GM18508 (cell line): ENCODE data around the gene CYTH4.

Source experiments
- ATAC-seq: cut with Tn5 transposase; IDR thresholded peaks from one replicate; pipeline ENCODE4 v1.9.1; 2021; ENCODE audit warnings: moderate number of reproducible peaks; ENCODE audit not compliant: insufficient read depth, unreplicated experiment

Gene CYTH4

GRCh38 chr22:37288521-37288920 lies 6.2 kb downstream of the CYTH4 start:
- ATAC-seq, result no peak

GRCh38 chr22:37289156-37289735 lies 6.9 kb downstream of the CYTH4 start:
- no peak for ATAC-seq

GRCh38 chr22:37290737-37291136 lies 8.4 kb downstream of the CYTH4 start:
- ATAC-seq, result no peak

GRCh38 chr22:37291559-37292298 lies 9.4 kb downstream of the CYTH4 start:
- no peak for ATAC-seq

- ATAC-seq, result no peak
These were observed 10.3 kb downstream of the CYTH4 start for GRCh38 chr22:37292641-37293040.

GRCh38 chr22:37293172-37293571 lies 10.9 kb downstream of the CYTH4 start:
- no peak for ATAC-seq

- no peak for ATAC-seq
These were observed 12.4 kb downstream of the CYTH4 start for GRCh38 chr22:37294747-37295146.

GRCh38 chr22:37295213-37295886 lies 13.0 kb downstream of the CYTH4 start:
- ATAC-seq, result no peak

- ATAC-seq, result no peak
These were observed 13.6 kb downstream of the CYTH4 start for GRCh38 chr22:37295946-37296345.

- no peak for ATAC-seq
These were observed 16.6 kb downstream of the CYTH4 start for GRCh38 chr22:37298748-37299495.

GRCh38 chr22:37299969-37300509 lies 17.7 kb downstream of the CYTH4 start:
- no peak for ATAC-seq

- ATAC-seq, result no peak
These were observed 18.3 kb downstream of the CYTH4 start for GRCh38 chr22:37300551-37301017.

- no peak for ATAC-seq
These were observed 19.0 kb downstream of the CYTH4 start for GRCh38 chr22:37301144-37301830.

GRCh38 chr22:37302674-37303555 lies 20.6 kb downstream of the CYTH4 start:
- no peak for ATAC-seq

GRCh38 chr22:37303821-37304274 lies 21.5 kb downstream of the CYTH4 start:
- ATAC-seq, result no peak

- no peak for ATAC-seq
These were observed 22.5 kb downstream of the CYTH4 start for GRCh38 chr22:37304595-37305343.

- ATAC-seq, result no peak
These were observed 23.6 kb downstream of the CYTH4 start for GRCh38 chr22:37305887-37306286.

- ATAC-seq, result no peak
These were observed 24.2 kb downstream of the CYTH4 start for GRCh38 chr22:37306494-37306829.
